ENCODE measurements around the gene TBC1D22A. TPM values are rescaled to one million over a fixed set of nuclear protein-coding genes. Genes with fewer than 3 reads are reported as not detected.

TBC1D22A gene
- total RNA-seq, 1 donor from 2014 or later = 10.6 TPM

DNA sequence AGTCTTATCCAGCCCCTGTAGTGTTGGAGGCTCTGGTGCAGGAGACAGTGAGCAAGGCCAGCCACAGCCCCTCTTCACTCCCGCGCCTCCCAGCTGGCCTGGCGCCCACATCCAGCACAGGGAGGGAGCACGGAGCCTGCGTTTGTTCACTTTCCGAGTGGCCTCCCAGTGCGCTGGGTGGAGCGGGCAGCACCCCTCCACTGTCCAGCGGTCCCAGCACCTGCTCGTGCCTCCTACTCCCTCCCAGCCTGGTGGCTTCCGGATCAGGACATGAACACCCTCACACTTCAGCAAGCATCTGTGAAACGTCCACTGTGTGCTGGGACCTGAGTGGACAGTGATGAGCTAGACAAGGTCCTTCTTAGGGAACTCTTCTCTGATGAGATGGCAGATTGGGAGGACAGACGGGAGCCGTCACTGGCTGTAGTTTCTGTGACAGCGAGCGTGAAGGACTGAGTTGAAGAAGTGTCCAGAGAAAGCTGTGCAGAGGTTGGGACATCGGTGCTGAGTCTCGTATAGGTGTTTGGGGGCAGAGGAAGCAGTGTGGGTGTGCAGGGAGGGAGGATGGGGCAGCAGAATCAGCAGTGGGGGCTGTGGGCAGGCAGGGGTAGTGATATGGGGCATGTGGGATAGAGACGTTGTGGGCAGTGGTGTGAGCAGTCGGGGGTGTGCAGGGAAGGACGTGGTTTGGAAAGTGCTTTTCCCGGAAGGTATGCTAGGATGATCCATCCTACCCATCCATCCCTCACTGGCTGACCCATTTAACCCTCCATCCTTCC is 256.8 kb downstream of the TBC1D22A start:
- Histone ChIP-seq H2AFZ (replicated peaks) (no peak overlapping the region), H4K20me1 (ENCODE audit: low read depth) (no peaks in the 10 kb centered on the region), H3K79me2 (ENCODE audit: low read depth) (no peaks in the 10 kb centered on the region), H3K27me3 (no peaks in the 10 kb centered on the region), H3K27ac (no peak overlapping the region), H3K9me3 (ENCODE audit: low read depth) (no peaks in the 10 kb centered on the region), H3F3A (ENCODE audit: low read depth) (no peaks in the 10 kb centered on the region), H3K4me1 (no peaks in the 10 kb centered on the region), H3K4me3 (no peak overlapping the region), H3K4me2 (no peak overlapping the region), H3K36me3 (no peaks in the 10 kb centered on the region), H3K9ac (no peak overlapping the region)
- peaks cover 17% of the 10 kb centered on the region for H3K9me3 Mint-ChIP-seq
- no peak overlapping the region for H3K4me3 Mint-ChIP-seq
- H3K4me1 Mint-ChIP-seq = no peaks in the 10 kb centered on the region
- H3K27ac Mint-ChIP-seq = no peak overlapping the region
- peaks cover 3% of the 10 kb centered on the region for H3K27me3 Mint-ChIP-seq (ENCODE audit: insufficient read depth, low read depth)
- TF ChIP-seq EZH2phosphoT487 (IDR thresholded peaks at IDR 0.05) (no peak), EZH2 (IDR thresholded peaks at IDR 0.05) (no peak), CTCF (IDR thresholded peaks at IDR 0.05) (no peak)
- peaks cover 10% of the 10 kb centered on the region for H3K36me3 Mint-ChIP-seq
- no peak for DNase-seq (ENCODE audit: low spot score)

DNA sequence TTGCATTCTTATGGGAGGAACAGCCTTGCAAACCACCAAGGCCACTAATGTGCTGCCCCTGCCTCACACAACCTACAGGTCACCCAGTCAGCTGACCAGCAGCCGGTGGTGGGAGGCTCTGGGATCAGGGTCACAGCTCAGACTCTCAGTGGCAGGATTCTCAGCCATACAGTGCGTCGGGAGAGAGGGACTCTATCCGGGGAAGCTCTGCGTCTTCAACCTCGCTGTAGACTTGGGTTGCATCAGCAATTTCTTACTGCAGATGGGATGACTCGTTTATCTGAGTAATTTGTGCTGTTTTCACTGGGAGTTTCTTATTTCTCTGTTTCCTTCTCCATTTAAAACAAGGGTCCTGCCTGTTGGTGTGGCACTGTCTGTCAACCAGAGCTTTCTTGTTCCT is 257.7 kb downstream of the TBC1D22A start:
- Histone ChIP-seq H2AFZ (replicated peaks) (no peak overlapping the region), H3K4me2 (no peak overlapping the region), H3K4me1 (no peaks in the 10 kb centered on the region), H3K79me2 (ENCODE audit: low read depth) (no peaks in the 10 kb centered on the region), H3K27ac (no peak overlapping the region), H3K4me3 (no peak overlapping the region), H3F3A (ENCODE audit: low read depth) (no peaks in the 10 kb centered on the region), H4K20me1 (ENCODE audit: low read depth) (no peaks in the 10 kb centered on the region), H3K9me3 (ENCODE audit: low read depth) (no peaks in the 10 kb centered on the region), H3K27me3 (no peaks in the 10 kb centered on the region), H3K9ac (no peak overlapping the region), H3K36me3 (no peaks in the 10 kb centered on the region)
- Mint-ChIP-seq H3K4me1 (no peaks in the 10 kb centered on the region), H3K27ac (no peak overlapping the region), H3K9me3 (peaks cover 17% of the 10 kb centered on the region), H3K4me3 (no peak overlapping the region), H3K36me3 (peaks cover 10% of the 10 kb centered on the region), H3K27me3 (ENCODE audit: insufficient read depth, low read depth) (peaks cover 3% of the 10 kb centered on the region)
- no peak for DNase-seq (ENCODE audit: low spot score)
- TF ChIP-seq EZH2phosphoT487 (IDR thresholded peaks at IDR 0.05) = no peak
- no peak for TF ChIP-seq CTCF (IDR thresholded peaks at IDR 0.05)
- TF ChIP-seq EZH2 (IDR thresholded peaks at IDR 0.05) = no peak

DNA sequence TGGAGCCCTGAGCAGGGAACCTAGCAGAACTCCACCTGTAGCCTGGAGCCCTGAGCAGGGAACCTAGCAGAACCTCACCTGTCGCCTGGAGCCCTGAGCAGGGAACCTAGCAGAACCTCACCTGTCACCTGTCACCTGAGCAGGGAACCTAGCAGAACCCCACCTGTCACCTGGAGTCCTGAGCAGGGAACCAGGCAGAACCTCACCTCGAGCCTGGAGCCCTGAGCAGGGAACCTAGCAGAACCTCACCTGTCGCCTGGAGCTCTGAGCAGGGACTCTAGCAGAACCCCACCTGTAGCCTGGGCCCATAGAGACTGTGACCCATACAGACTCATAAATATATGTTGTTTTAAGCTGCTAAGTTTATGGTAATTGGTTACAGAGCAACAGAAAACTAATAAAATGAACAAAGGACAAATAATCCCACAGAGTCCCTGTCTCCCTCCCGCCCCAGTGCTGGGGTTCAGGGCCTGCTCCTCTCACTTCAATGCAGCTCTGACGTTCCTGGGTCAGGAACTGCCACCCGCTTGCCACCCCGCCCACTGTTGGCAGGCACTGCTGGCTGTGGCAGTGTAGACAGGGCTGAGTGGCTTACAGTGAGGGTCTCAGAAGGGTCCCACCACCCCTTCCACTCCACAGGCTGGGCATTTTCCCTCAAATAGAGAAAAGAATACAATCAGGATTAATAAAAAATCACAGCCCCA is 259.1 kb downstream of the TBC1D22A start:
- TF ChIP-seq CTCF (IDR thresholded peaks at IDR 0.05) (no peak), EZH2 (IDR thresholded peaks at IDR 0.05) (no peak), EZH2phosphoT487 (IDR thresholded peaks at IDR 0.05) (no peak)
- Histone ChIP-seq H4K20me1 (ENCODE audit: low read depth) (no peaks in the 10 kb centered on the region), H2AFZ (replicated peaks) (no peak overlapping the region), H3K36me3 (no peaks in the 10 kb centered on the region), H3K4me1 (no peaks in the 10 kb centered on the region), H3K27me3 (no peaks in the 10 kb centered on the region), H3K79me2 (ENCODE audit: low read depth) (no peaks in the 10 kb centered on the region), H3K4me2 (no peak overlapping the region), H3K9ac (no peak overlapping the region), H3K9me3 (ENCODE audit: low read depth) (no peaks in the 10 kb centered on the region), H3K4me3 (no peak overlapping the region), H3F3A (ENCODE audit: low read depth) (no peaks in the 10 kb centered on the region), H3K27ac (no peak overlapping the region)
- Mint-ChIP-seq H3K27ac (no peak overlapping the region), H3K9me3 (peaks cover 17% of the 10 kb centered on the region), H3K4me3 (no peak overlapping the region), H3K27me3 (ENCODE audit: insufficient read depth, low read depth) (peaks cover 3% of the 10 kb centered on the region), H3K4me1 (no peaks in the 10 kb centered on the region), H3K36me3 (peaks cover 10% of the 10 kb centered on the region)
- no peak for DNase-seq (ENCODE audit: low spot score)

Data from neural progenitor cell (in vitro differentiated cells).